ENCODE measurements around the gene EARS2. TPM values are rescaled to one million over a fixed set of nuclear protein-coding genes. Genes with fewer than 3 reads are reported as not detected.
"Not testable (repeated sequence)": the region's sequence is repeated elsewhere in the genome, so short reads cannot be mapped to it uniquely, and the experiment has no call there.

EARS2 gene
- total RNA-seq, 1 experiment from 2014 or later: 32.8 TPM

- ChIA-PET CTCF (interaction anchor here (1.3 kb wide), 1 partner anchor 304 kb away, joined by 4 read pairs; no protein-coding TSS in a partner anchor), POLR2A (no interaction called here)
- Mint-ChIP-seq H3K9me3 (ENCODE audit: unreplicated experiment) (no peaks in the 10 kb centered on the region), H3K27me3 (ENCODE audit: insufficient read depth, unreplicated experiment) (no peaks in the 10 kb centered on the region), H3K36me3 (ENCODE audit: insufficient read depth, unreplicated experiment) (peaks cover 85% of the 10 kb centered on the region), H3K4me3 (ENCODE audit: unreplicated experiment) (no peak overlapping the region), H3K27ac (ENCODE audit: low read depth, unreplicated experiment) (no peak overlapping the region), H3K4me1 (ENCODE audit: insufficient read depth, unreplicated experiment) (no peaks in the 10 kb centered on the region)
- TF ChIP-seq CTCF (IDR thresholded peaks at IDR 0.05; ENCODE audit: unreplicated experiment): no peak
- no TSS peak for BruUV-seq (replicated peaks)
- no peak for DNase-seq (ENCODE audit: unreplicated experiment)
- intact Hi-C loops (cut with micrococcal nuclease): no loop called here
These were observed 71.9 kb downstream of the EARS2 start for GRCh38 chr16:23485257-23485614.

DNA sequence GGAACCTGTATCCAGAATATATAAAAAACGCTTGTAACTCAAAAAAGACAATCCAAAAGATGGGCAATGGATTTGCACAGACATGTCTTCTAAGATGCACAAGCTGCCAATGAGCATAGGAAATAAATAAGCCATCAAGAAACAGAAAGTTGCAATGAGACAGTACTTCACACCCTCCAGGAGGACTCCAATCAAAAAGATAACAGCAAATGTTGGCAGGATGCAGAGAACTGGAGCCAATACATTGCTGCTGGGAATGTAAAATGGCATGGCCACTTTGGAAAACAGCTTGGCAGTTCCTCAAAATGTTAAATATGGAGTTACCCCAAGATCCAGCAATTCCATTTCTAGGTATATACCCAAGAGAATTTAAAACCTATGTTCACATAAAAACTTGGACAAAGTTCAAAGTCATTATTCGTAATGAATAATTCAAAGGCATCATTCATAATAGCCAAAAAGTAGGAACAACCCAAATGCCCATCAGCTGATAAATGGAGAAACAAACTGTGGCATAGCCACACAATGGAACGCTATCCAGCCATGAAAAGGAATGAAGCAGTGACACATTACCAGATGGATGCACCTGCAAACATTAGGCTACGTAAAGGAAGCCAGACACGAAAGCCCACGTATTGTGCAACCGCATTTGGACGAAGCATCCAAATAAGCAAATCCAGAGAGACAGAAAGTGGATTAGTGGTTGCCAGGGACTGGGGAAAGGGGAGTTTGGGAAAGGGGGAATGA is 72.5 kb downstream of the EARS2 start:
- no TSS peak for BruUV-seq (replicated peaks)
- H3K27ac Mint-ChIP-seq (ENCODE audit: low read depth, unreplicated experiment): no peak overlapping the region
- intact Hi-C loops (cut with micrococcal nuclease): no loop called here
- no peaks in the 10 kb centered on the region for H3K4me1 Mint-ChIP-seq (ENCODE audit: insufficient read depth, unreplicated experiment)
- ChIA-PET POLR2A (no interaction called here), CTCF (interaction anchor here (1.3 kb wide), 1 partner anchor 303 kb away, joined by 4 read pairs; no protein-coding TSS in a partner anchor)
- no peak overlapping the region for H3K4me3 Mint-ChIP-seq (ENCODE audit: unreplicated experiment)
- TF ChIP-seq CTCF (IDR thresholded peaks at IDR 0.05; ENCODE audit: unreplicated experiment): no peak
- no peaks in the 10 kb centered on the region for H3K9me3 Mint-ChIP-seq (ENCODE audit: unreplicated experiment)
- DNase-seq (ENCODE audit: unreplicated experiment): no peak
- no peaks in the 10 kb centered on the region for H3K27me3 Mint-ChIP-seq (ENCODE audit: insufficient read depth, unreplicated experiment)
- H3K36me3 Mint-ChIP-seq (ENCODE audit: insufficient read depth, unreplicated experiment): peaks cover 85% of the 10 kb centered on the region

DNA sequence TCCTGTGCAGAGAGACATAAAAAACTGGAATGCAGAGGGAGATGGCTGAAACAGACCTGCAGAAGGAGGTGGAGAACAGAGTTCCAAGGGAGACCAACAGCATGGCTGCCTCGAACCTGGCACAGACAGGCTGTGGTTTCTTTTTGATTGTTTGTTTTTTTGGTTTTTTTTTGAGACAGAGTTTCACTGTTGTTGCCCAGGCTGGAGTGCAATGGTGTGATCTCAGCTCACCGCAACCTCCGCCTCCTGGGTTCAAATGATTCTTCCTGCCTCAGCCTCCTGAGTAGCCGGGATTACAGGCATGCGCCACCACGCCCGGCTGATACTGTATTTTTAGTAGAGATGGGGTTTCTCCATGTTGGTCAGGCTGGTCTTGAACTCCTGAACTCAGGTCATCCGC is 73.7 kb downstream of the EARS2 start:
- H3K27me3 Mint-ChIP-seq (ENCODE audit: insufficient read depth, unreplicated experiment); H3K27ac Mint-ChIP-seq (ENCODE audit: low read depth, unreplicated experiment); BruUV-seq (replicated peaks); H3K4me1 Mint-ChIP-seq (ENCODE audit: insufficient read depth, unreplicated experiment); H3K4me3 Mint-ChIP-seq (ENCODE audit: unreplicated experiment); POLR2A ChIA-PET; H3K9me3 Mint-ChIP-seq (ENCODE audit: unreplicated experiment); intact Hi-C loops (cut with micrococcal nuclease); CTCF ChIA-PET; DNase-seq (ENCODE audit: unreplicated experiment): not testable (repeated sequence)
- H3K36me3 Mint-ChIP-seq (ENCODE audit: insufficient read depth, unreplicated experiment): peaks cover 90% of the 10 kb centered on the region

DNA sequence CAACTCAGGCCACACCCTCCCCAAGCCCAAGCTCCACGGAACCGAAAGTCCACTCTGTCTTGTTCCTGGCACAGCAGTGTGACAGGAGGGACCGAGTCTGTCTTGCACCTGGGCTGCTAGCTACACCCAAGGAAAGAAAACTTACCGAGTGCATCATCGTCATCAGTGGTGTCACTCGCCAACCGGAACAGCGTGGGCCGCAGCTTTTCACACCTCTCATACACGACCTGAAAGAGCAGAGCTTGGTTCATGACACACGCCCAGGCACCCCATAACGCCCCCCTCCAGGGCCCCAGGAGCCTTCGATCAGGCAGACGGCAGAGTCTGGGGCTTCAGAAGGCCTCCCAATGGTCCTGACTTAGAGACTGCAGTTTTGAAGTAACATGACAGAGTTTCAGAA is 74.4 kb downstream of the EARS2 start:
- TF ChIP-seq CTCF (IDR thresholded peaks at IDR 0.05; ENCODE audit: unreplicated experiment): no peak
- no peak overlapping the region for H3K4me3 Mint-ChIP-seq (ENCODE audit: unreplicated experiment)
- DNase-seq (ENCODE audit: unreplicated experiment): no peak
- CTCF ChIA-PET: no interaction called here
- no peaks in the 10 kb centered on the region for H3K9me3 Mint-ChIP-seq (ENCODE audit: unreplicated experiment)
- no TSS peak for BruUV-seq (replicated peaks)
- H3K36me3 Mint-ChIP-seq (ENCODE audit: insufficient read depth, unreplicated experiment): peaks cover 90% of the 10 kb centered on the region
- POLR2A ChIA-PET: no interaction called here
- H3K4me1 Mint-ChIP-seq (ENCODE audit: insufficient read depth, unreplicated experiment): no peaks in the 10 kb centered on the region
- H3K27ac Mint-ChIP-seq (ENCODE audit: low read depth, unreplicated experiment): no peak overlapping the region
- H3K27me3 Mint-ChIP-seq (ENCODE audit: insufficient read depth, unreplicated experiment): no peaks in the 10 kb centered on the region
- intact Hi-C loops (cut with micrococcal nuclease): no loop called here
